PC-3 (cell line): ENCODE data around the gene RER1. TPM values are rescaled to one million over a fixed set of nuclear protein-coding genes. Genes with fewer than 3 reads are reported as not detected.

Source experiments
- ATAC-seq: fragments of 200-7000 bp; cut with Tn5 transposase; 2 replicates; pipeline ENCODE4 v1.9.1; 2020; ENCODE audit warnings: mild to moderate bottlenecking, moderate library complexity
- BruUV-seq: library from RNA; stranded (reverse); fragments of 400-500 nt; replicated peaks from 2 replicates; lab custom pipeline; 2021; lab: Mats Ljungman, UMichigan
- CTCF ChIA-PET: fragments of 300-600 bp; sonication (Branson Sonifier 250); formaldehyde crosslinking; loops from one replicate; lab custom pipeline; 2022; ENCODE audit warnings: antibody characterized with exemption; lab: Charles Lee
- POLR2A ChIA-PET: fragments of 300-600 bp; sonication (Branson Sonifier 250); formaldehyde crosslinking; loops from one replicate; lab custom pipeline; 2022; ENCODE audit warnings: antibody characterized with exemption; ENCODE audit not compliant: unreplicated experiment; lab: Charles Lee
- DNase-seq: peaks from one replicate; pipeline ENCODE4 v3.0.0-alpha.2; 2015
- H2AFZ ChIP-seq: fragments of 300-600 bp; sonication (generic); 2 replicates; pipeline ENCODE4 v1.6.0; 2016; ENCODE audit warnings: antibody characterized with exemption, low read length
- H3F3A ChIP-seq: fragments of 300-600 bp; sonication (generic); one replicate; pipeline ENCODE4 v1.6.0; 2017; ENCODE audit warnings: antibody characterized with exemption, low read length, control low read depth, mild to moderate bottlenecking; ENCODE audit not compliant: unreplicated experiment
- H3K27ac ChIP-seq: fragments of 300-600 bp; sonication (generic); 2 replicates; pipeline ENCODE4 v1.5.1; 2016; ENCODE audit warnings: mild to moderate bottlenecking, low read length
- H3K27me3 ChIP-seq: fragments of 300-600 bp; sonication (generic); 2 replicates; pipeline ENCODE4 v1.6.1; 2016; ENCODE audit warnings: low read length, mixed read lengths
- H3K36me3 ChIP-seq: fragments of 300-600 bp; sonication (generic); 2 replicates; pipeline ENCODE4 v1.6.1; 2016; ENCODE audit warnings: low read depth, mixed run types, low read length, mixed read lengths
- H3K4me1 ChIP-seq: fragments of 300-600 bp; sonication (generic); 2 replicates; pipeline ENCODE4 v1.5.1; 2016; ENCODE audit warnings: low read length; ENCODE audit not compliant: insufficient read depth
- H3K4me2 ChIP-seq: fragments of 300-600 bp; sonication (generic); 2 replicates; pipeline ENCODE4 v1.6.0; 2016; ENCODE audit warnings: low read length
- H3K4me3 ChIP-seq: fragments of 300-600 bp; sonication (generic); 2 replicates; pipeline ENCODE4 v1.5.1; 2016; ENCODE audit warnings: mild to moderate bottlenecking, low read length, mixed read lengths
- H3K79me2 ChIP-seq: fragments of 300-600 bp; sonication (generic); 2 replicates; pipeline ENCODE4 v1.6.1; 2017; ENCODE audit warnings: low read length, mixed read lengths
- H3K9ac ChIP-seq: fragments of 300-600 bp; sonication (generic); 2 replicates; pipeline ENCODE4 v1.6.0; 2016; ENCODE audit warnings: mild to moderate bottlenecking, low read length
- H3K9me2 ChIP-seq: fragments of 300-600 bp; sonication (generic); replicated peaks from 2 replicates; pipeline ENCODE4 v1.6.1; 2016; ENCODE audit warnings: mixed run types, low read length, mixed read lengths
- H3K9me3 ChIP-seq: fragments of 300-600 bp; sonication (generic); 2 replicates; pipeline ENCODE4 v1.6.1; 2016; ENCODE audit warnings: low read length, mixed read lengths
- H4K20me1 ChIP-seq: fragments of 300-600 bp; sonication (generic); 2 replicates; pipeline ENCODE4 v1.6.1; 2016; ENCODE audit warnings: low read length, mixed read lengths
- CTCF ChIP-seq: fragments of 300-600 bp; sonication (generic); conservative IDR thresholded peaks from 2 replicates; pipeline ENCODE4 v1.5.1; 2017; ENCODE audit warnings: antibody characterized with exemption, low read depth, mild to moderate bottlenecking, low read length
- EZH2 ChIP-seq: fragments of 300-600 bp; sonication (generic); IDR thresholded peaks from one replicate; pipeline ENCODE4 v1.6.1; 2017; ENCODE audit warnings: antibody characterized with exemption, mild to moderate bottlenecking, low read length; ENCODE audit not compliant: unreplicated experiment
- EZH2phosphoT487 ChIP-seq: fragments of 300-600 bp; sonication (generic); IDR thresholded peaks from 2 replicates; pipeline ENCODE4 v1.6.1; 2018; ENCODE audit warnings: mild to moderate bottlenecking, antibody characterized with exemption, low read length, borderline replicate concordance
- intact Hi-C: fragments of 100-400 bp; cut with micrococcal nuclease; formaldehyde crosslinking; loops from 2 replicates; pipeline ENCODE4 v1.9.0; 2023
- total RNA-seq: library from RNA; depleted of rRNA; stranded (reverse); fragments of >200 nt; gene quantifications from 2 replicates; pipeline ENCODE4 v1.2.3, GENCODE V29; 2014

The RER1 gene
- total RNA-seq, 1 experiment from 2014 or later, result 160 TPM

GRCh38 chr1:2446861-2447260 lies 55.2 kb downstream of the RER1 start:
- Histone ChIP-seq H3K9ac (no peak overlapping the region), H3K4me2 (no peak overlapping the region), H3K27me3 (peaks cover 18% of the 10 kb centered on the region), H2AFZ (no peak overlapping the region), H3K9me2 (no peaks in the 10 kb centered on the region), H3K4me3 (no peak overlapping the region), H3K79me2 (no peaks in the 10 kb centered on the region), H3F3A (no peaks in the 10 kb centered on the region), H3K36me3 (no peaks in the 10 kb centered on the region), H3K9me3 (no peaks in the 10 kb centered on the region), H3K27ac (no peak overlapping the region), H3K4me1 (peaks cover 21% of the 10 kb centered on the region), H4K20me1 (no peaks in the 10 kb centered on the region)
- ATAC-seq, result no peak
- ChIA-PET CTCF (no interaction called here), POLR2A (interaction anchor here (0.6 kb wide), 1 partner anchor 41 kb away, joined by 3 read pairs; no protein-coding TSS in a partner anchor)
- no TSS peak for BruUV-seq
- intact Hi-C loops, result no loop called here
- no peak for TF ChIP-seq EZH2phosphoT487
- no peak for TF ChIP-seq CTCF
- no peak for TF ChIP-seq EZH2
- no peak for DNase-seq

DNA sequence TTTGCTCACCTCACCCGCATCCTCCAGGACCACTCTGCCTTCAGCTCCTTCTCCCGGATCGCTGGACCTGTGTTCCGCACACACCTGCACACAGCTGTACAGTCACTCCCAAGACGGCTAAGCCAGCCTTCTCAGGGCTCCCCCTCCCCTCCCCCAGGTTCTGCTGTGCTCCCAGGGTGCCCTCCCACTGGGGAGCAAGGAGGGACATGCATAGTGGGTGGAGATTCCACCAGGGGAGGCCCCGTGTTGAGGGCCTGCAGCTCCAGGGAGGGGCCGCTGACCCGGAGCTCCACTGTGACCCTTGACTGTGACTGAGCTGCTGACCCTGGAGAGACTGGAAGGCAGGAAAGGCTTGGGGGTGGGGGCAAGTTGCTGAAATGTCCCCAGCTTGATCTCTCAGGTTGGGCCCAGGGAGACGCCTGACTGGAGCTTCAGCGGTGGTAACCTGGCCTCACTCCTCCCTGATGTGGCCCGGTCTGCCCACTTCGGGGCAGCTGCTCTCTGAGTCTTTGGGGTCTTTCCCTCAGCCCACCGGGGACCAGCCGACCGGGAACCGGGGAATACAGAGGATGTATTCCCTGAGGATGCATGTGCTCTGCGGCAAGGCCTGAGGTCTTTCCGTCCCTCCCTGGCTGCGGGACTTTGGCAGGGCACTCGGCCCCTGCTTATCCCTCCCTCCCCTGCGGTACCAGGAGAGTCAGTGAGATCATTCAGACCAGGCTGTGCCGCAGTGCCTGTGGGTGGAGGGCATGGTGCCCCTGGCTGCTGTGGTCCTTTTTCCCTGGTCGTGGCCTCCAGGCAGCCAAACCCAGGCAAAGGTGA lies 55.8 kb downstream of the RER1 start:
- ATAC-seq, result no peak
- intact Hi-C loops, result no loop called here
- no peak overlapping the region for H2AFZ ChIP-seq
- H3K9me3 ChIP-seq, result no peaks in the 10 kb centered on the region
- H4K20me1 ChIP-seq, result no peaks in the 10 kb centered on the region
- H3K79me2 ChIP-seq, result no peaks in the 10 kb centered on the region
- H3K4me1 ChIP-seq, result peaks cover 27% of the 10 kb centered on the region
- no TSS peak for BruUV-seq
- no peak overlapping the region for H3K4me3 ChIP-seq
- H3K4me2 ChIP-seq, result no peak overlapping the region
- no peak for DNase-seq
- TF ChIP-seq CTCF (no peak), EZH2phosphoT487 (no peak), EZH2 (no peak)
- ChIA-PET CTCF (no interaction called here), POLR2A (interaction anchor here (0.6 kb wide), 1 partner anchor 41 kb away, joined by 3 read pairs; no protein-coding TSS in a partner anchor)
- H3K27me3 ChIP-seq, result peaks cover 14% of the 10 kb centered on the region
- no peaks in the 10 kb centered on the region for H3K9me2 ChIP-seq
- no peaks in the 10 kb centered on the region for H3F3A ChIP-seq
- H3K36me3 ChIP-seq, result no peaks in the 10 kb centered on the region
- no peak overlapping the region for H3K9ac ChIP-seq
- H3K27ac ChIP-seq, result no peak overlapping the region

GRCh38 chr1:2448098-2448445 lies 56.4 kb downstream of the RER1 start:
- Histone ChIP-seq H3K27ac (no peak overlapping the region), H3F3A (no peaks in the 10 kb centered on the region), H3K9me3 (no peaks in the 10 kb centered on the region), H2AFZ (no peak overlapping the region), H3K36me3 (no peaks in the 10 kb centered on the region), H3K9me2 (no peaks in the 10 kb centered on the region), H4K20me1 (no peaks in the 10 kb centered on the region), H3K79me2 (peaks cover 6% of the 10 kb centered on the region; the same call in 1 of the 2 replicates), H3K4me3 (no peak overlapping the region), H3K9ac (no peak overlapping the region), H3K27me3 (peaks cover 9% of the 10 kb centered on the region), H3K4me2 (no peak overlapping the region), H3K4me1 (peaks cover 33% of the 10 kb centered on the region)
- ChIA-PET CTCF (no interaction called here), POLR2A (no interaction called here)
- no peak for DNase-seq
- BruUV-seq, result no TSS peak
- intact Hi-C loops, result no loop called here
- no peak for ATAC-seq
- TF ChIP-seq EZH2phosphoT487 (no peak), CTCF (no peak), EZH2 (no peak)
